ENCODE results near the gene SNAP29.

GRCh38 chr22:20867179-20868024 lies 8.6 kb downstream of the SNAP29 start:
- TF ChIP-seq CTCF (IDR thresholded peaks at IDR 0.05; ENCODE audit: extremely low read depth in 1 of 2, insufficient read depth in 1 of 2, low read depth in 1 of 2, low read length in 2 of 2): no peak
- no peak for TF ChIP-seq POLR2AphosphoS5 (IDR thresholded peaks at IDR 0.05; ENCODE audit: insufficient read depth, low read depth, low read length)
- TF ChIP-seq EZH2 (IDR thresholded peaks at IDR 0.05; ENCODE audit: borderline replicate concordance, low read depth, low read length, severe bottlenecking): no peak
- TF ChIP-seq MAX (IDR thresholded peaks at IDR 0.05; ENCODE audit: insufficient read depth, insufficient read length): no peak
- no peak for TF ChIP-seq JUN (IDR thresholded peaks at IDR 0.05; ENCODE audit: borderline replicate concordance, insufficient read depth, insufficient read length, low read depth)

Data from endothelial cell of umbilical vein (primary cell).